AG09319 (cell line): Measurements from ENCODE around the gene KRT35.

Source experiments
- DNase-seq: peaks from one replicate; pipeline ENCODE4 v3.0.0-alpha.2; 2010; ENCODE audit warnings: low read depth; ENCODE audit errors: extremely low read depth
- TF ChIP-seq, protein P1 (sequence below): IDR thresholded peaks from 2 replicates; pipeline ENCODE4 v1.5.1; 2011; ENCODE audit warnings: low read depth, mild to moderate bottlenecking, inconsistent platforms, low read length, moderate library complexity

KRT35 gene

DNA sequence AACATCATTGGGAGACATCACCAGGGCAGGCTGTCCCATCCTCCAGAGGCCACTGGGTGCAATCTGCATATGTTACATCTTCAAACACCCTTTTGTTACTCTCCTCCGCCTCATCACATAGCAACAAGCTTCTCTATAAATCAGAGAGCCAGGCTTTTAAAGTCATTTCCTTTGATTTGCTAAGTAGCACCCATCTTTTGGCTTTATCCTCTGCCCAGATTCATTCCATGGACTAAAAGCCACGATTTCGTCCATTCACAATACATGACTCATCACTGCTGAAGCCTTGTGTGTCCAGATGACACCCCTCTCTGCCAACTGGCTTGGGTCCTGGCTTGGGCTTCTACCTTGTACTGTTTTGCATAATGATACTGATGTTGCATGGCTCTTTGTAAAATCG lies 38.2 kb downstream of the KRT35 start:
- DNase-seq: no peak
- TF ChIP-seq, protein P1, sequence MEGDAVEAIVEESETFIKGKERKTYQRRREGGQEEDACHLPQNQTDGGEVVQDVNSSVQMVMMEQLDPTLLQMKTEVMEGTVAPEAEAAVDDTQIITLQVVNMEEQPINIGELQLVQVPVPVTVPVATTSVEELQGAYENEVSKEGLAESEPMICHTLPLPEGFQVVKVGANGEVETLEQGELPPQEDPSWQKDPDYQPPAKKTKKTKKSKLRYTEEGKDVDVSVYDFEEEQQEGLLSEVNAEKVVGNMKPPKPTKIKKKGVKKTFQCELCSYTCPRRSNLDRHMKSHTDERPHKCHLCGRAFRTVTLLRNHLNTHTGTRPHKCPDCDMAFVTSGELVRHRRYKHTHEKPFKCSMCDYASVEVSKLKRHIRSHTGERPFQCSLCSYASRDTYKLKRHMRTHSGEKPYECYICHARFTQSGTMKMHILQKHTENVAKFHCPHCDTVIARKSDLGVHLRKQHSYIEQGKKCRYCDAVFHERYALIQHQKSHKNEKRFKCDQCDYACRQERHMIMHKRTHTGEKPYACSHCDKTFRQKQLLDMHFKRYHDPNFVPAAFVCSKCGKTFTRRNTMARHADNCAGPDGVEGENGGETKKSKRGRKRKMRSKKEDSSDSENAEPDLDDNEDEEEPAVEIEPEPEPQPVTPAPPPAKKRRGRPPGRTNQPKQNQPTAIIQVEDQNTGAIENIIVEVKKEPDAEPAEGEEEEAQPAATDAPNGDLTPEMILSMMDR: no peak

DNA sequence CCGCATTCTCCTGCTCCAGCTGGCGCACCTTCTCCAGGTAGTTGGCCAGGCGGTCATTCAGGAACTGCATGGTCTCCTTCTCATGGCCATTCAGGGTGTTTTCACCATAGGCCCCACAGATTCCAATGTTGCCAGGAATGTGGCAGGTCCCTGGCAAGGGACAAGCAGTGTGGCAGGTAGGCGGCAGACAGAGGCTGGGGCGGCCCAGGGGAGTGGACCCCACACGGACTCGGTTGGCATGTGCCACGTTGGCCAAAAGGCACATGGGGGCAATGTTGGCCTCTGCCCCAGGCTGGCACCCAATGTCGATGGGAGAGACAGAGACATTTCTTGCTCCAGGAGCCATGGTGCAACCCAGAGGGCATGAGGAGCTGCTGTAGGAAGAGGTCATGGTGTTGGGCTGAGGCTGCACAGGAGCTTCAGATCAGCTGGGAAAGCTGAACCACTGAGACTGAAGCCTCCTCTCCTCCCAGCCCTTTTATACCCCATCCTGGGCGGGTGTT lies 40.4 kb downstream of the KRT35 start, which contains the start of gene KRT38:
TSS of gene KRT38 (minus strand) at position 453 of the 503 bp plus-strand sequence. CDS start at position 391, 62 bp downstream.
- TF ChIP-seq, protein P1: no peak
- DNase-seq: no peak

DNA sequence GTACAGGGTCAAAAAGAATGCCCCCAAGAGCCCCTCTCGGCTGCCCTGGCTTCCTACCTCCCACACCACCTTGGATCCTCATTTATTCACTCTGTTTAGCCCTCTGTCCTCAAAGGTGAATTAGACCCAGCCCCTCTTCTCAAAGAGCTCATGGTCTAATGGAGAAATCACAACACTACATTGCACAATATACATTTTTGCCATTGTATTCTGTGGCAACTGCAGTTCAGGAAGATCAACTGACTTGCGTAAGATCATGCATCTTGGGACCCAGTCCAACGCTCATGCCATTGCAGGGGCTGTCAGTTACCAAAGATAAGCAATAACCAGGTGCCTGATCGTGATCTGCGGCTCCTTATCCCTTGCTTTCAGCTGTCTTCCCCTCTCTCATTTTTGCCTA lies 41.6 kb downstream of the KRT35 start:
- DNase-seq: no peak
- TF ChIP-seq, protein P1: no peak

DNA sequence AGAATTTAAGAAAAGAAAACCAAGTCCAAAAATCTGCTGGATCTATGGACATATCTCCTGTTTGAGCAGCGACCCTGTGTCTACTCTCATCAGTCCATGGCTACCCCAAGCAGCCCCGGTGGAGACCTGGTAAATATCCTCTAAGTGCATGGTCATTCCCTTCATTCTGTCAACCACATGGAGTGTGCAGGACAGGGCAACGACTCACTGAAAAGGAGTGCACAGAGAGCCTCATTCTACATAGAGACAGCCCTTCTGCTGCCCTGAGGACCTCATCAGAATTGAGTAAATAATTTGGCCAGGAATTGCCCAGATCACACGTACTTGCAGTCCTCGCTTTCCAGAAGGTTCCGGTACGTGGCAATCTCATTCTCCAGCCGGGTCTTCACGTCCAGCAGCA lies 43.2 kb downstream of the KRT35 start:
- TF ChIP-seq, protein P1: no peak

DNA sequence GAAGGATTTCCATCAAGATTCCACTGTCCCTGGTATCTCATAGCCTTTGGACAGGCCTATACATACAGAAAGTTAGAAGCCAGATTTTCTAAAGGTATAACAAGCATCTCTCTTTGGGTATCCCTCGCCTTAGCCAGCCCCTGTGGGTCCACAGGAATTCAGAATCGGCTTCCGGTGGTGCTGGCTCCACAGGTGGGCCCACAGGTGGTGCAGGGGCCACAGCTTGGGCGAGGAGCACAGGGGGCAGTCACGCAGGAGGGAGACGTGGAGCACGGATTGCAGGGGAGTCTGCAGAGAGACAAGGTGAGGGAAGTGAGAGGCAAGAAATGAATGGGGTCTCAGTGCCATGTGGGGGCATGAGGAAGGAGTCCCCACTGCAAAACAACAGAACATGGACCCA lies 43.7 kb downstream of the KRT35 start:
- no peak for DNase-seq
- TF ChIP-seq, protein P1: no peak

More for the DNA sequence above, 43.2 kb downstream of the KRT35 start:
- DNase-seq: no peak

DNA sequence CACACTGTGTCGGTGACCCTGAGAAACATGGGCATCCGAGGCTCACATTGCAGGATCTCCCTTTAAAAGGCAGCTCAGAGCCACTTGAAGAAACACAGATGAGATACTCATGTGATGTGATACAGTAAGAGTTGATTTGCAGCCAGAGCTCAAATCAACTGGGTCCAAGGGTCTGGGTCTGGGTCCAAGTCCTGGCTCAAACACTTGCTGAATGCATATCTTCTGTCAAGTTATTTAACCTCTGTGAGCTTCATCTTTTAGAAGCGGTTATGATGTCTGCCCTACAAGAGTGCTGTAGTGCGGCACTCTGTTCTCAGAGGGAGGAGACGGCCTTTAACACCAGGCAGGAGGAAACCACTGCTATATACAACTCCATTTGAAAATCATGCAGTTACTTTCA lies 46.5 kb downstream of the KRT35 start:
- TF ChIP-seq, protein P1: no peak

DNA sequence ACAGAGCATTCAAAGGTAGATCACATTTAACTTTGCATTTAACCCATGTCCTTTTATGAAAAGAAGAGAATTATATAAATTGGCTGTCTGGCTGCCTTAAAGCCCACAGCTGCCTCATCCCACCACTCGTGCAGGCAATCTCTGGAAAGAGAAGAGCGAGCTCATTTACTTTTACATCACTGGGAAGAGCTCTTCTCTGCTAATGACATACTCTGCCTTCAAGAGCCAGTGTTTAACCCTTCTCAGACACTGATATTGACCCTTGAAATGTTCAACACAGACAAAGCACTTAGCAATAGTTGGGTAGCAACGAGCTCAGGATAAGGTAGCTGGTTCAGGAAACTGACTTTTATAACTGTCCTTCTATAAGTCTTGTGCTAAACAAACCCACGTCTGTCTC lies 46.9 kb downstream of the KRT35 start:
- TF ChIP-seq, protein P1: no peak
- no peak for DNase-seq

More for the DNA sequence above, 46.5 kb downstream of the KRT35 start:
- DNase-seq: no peak
